ENCODE results near the gene TBC1D9.

GRCh38 chr4:140603286-140603685 is 152.9 kb downstream of the TBC1D9 start:
- TF ChIP-seq, protein P1, sequence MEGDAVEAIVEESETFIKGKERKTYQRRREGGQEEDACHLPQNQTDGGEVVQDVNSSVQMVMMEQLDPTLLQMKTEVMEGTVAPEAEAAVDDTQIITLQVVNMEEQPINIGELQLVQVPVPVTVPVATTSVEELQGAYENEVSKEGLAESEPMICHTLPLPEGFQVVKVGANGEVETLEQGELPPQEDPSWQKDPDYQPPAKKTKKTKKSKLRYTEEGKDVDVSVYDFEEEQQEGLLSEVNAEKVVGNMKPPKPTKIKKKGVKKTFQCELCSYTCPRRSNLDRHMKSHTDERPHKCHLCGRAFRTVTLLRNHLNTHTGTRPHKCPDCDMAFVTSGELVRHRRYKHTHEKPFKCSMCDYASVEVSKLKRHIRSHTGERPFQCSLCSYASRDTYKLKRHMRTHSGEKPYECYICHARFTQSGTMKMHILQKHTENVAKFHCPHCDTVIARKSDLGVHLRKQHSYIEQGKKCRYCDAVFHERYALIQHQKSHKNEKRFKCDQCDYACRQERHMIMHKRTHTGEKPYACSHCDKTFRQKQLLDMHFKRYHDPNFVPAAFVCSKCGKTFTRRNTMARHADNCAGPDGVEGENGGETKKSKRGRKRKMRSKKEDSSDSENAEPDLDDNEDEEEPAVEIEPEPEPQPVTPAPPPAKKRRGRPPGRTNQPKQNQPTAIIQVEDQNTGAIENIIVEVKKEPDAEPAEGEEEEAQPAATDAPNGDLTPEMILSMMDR (IDR thresholded peaks at IDR 0.05), result no peak
- TF ChIP-seq POLR2A (IDR thresholded peaks at IDR 0.05), result no peak
